Measurements from ENCODE around the gene WNT1.
A peak's percentile ranks its signal among the peaks of the same experiment; 100 is the strongest.

The WNT1 gene

DNA sequence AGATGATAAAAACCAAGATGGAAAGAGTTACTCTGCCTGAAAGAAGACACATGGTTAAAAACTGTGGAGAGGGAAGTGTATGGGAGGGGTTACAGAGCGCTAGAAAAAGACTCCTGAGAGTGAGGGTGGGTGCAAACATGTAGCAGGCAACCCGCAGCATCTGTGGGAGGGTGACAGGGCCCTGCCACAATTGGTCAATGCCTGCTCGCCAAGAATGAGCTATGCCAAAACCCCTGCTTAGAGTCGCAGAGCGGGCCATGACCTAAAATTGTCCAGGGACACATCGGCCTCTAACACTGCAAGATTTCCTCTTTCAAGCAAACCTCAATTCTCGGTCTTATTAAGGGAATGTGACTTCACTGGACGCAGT lies 39.8 kb downstream of the WNT1 start:
- peak; percentile 64 to 69 for DNase-seq (ENCODE audit: low read depth in 2 of 2)
- peak overlapping the region; percentile 75 to 93 for H3K4me3 ChIP-seq (replicated peaks in 1 of 2; ENCODE audit: low read depth in 2 of 2, low read length in 2 of 2)
- TF ChIP-seq CTCF (IDR thresholded peaks at IDR 0.05; ENCODE audit: low read depth, low read length): peak; percentile 29

- DNase-seq (ENCODE audit: low read depth in 2 of 2): peak; percentile 98 to 99
- TF ChIP-seq CTCF (IDR thresholded peaks at IDR 0.05; ENCODE audit: low read depth, low read length): peak; percentile 51
Measured at GRCh38 chr12:49018261-49019119, 40.4 kb downstream of the WNT1 start, which contains the start of gene PRKAG1. Gene PRKAG1, minus strand, starts transcription at chr12:49018776. Its CDS starts 36 bp downstream, at chr12:49018740.

GRCh38 chr12:49019120-49019430 lies 41.0 kb downstream of the WNT1 start:
- DNase-seq (ENCODE audit: low read depth in 2 of 2): no peak
- peak overlapping the region; percentile 75 to 93 for H3K4me3 ChIP-seq (replicated peaks in 1 of 2; ENCODE audit: low read depth in 2 of 2, low read length in 2 of 2)
- no peak for TF ChIP-seq CTCF (IDR thresholded peaks at IDR 0.05; ENCODE audit: low read depth, low read length)

More at GRCh38 chr12:49018261-49019119, 40.4 kb downstream of the WNT1 start, which contains the start of gene PRKAG1:
- peak within 1 kb of the TSS; percentile 75 to 93 for H3K4me3 ChIP-seq (replicated peaks in 1 of 2; ENCODE audit: low read depth in 2 of 2, low read length in 2 of 2)

- peak; percentile 34 to 37 for DNase-seq (ENCODE audit: low read depth in 2 of 2)
Measured at GRCh38 chr12:49019443-49020324, 41.6 kb downstream of the WNT1 start.

GRCh38 chr12:49020441-49020840 lies 42.3 kb downstream of the WNT1 start:
- no peak for DNase-seq (ENCODE audit: low read depth in 2 of 2)
- TF ChIP-seq CTCF (IDR thresholded peaks at IDR 0.05; ENCODE audit: low read depth, low read length): no peak
- no peak overlapping the region for H3K4me3 ChIP-seq (replicated peaks in 1 of 2; ENCODE audit: low read depth in 2 of 2, low read length in 2 of 2)

More at GRCh38 chr12:49019443-49020324, 41.6 kb downstream of the WNT1 start:
- H3K4me3 ChIP-seq (replicated peaks in 1 of 2; ENCODE audit: low read depth in 2 of 2, low read length in 2 of 2): no peak overlapping the region
- peak; percentile 40 for TF ChIP-seq CTCF (IDR thresholded peaks at IDR 0.05; ENCODE audit: low read depth, low read length)

DNA sequence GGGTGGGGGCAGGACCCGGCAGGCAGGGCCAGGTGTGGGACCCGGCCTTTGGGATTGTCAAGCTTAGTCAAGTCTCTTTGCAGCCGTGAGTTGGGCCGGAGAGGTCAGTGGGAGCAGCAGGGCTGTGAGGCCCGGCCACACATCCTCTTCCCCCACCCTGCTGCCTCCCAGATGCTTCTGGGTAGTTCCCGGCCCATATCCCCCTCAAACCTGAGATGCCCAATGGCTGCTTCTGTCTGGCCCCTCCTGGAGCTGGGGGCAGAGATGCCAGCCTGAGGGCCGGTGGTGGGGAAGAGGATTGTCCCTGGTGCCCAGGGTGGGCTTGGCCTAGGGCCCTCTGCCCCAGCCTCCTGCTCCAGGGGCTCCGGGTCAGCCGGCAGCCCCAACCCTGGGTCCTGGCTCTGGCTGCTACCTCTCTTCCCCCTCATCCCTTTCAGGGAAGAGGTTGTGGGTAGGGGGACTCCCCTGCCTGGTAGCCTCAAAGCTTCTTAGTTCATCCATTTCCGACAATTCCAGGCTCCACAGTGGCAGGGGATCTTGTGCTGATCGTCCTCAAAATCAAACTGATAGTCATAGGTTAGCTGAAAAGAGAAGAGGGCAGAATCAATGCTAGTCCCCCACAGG lies 43.3 kb downstream of the WNT1 start:
- no peak for TF ChIP-seq CTCF (IDR thresholded peaks at IDR 0.05; ENCODE audit: low read depth, low read length)
- H3K4me3 ChIP-seq (replicated peaks in 1 of 2; ENCODE audit: low read depth in 2 of 2, low read length in 2 of 2): no peak overlapping the region
- no peak for DNase-seq (ENCODE audit: low read depth in 2 of 2)

Measured in cardiac fibroblast (primary cell).